Suprapubic skin (tissue), 4 donors: Measurements from ENCODE around the gene SLC25A39. TPM values are rescaled to one million over a fixed set of nuclear protein-coding genes. Genes with fewer than 3 reads are reported as not detected.

Experiments
- DNase-seq, 2 donors: peaks; one replicate each; pipeline ENCODE4 v3.0.0-alpha.2; 2019; ENCODE audit warnings: low spot score in 2 of 2
- H3K27ac ChIP-seq: fragments of 200-600 bp; sonication (generic); one replicate; pipeline ENCODE4 v1.5.1; 2019
- H3K27me3 ChIP-seq: fragments of 200-600 bp; sonication (generic); one replicate; pipeline ENCODE4 v1.5.1; 2019
- H3K36me3 ChIP-seq: fragments of 200-600 bp; sonication (generic); one replicate; pipeline ENCODE4 v1.5.1; 2019
- H3K4me1 ChIP-seq: fragments of 200-600 bp; sonication (generic); one replicate; pipeline ENCODE4 v1.5.1; 2019
- H3K4me3 ChIP-seq: fragments of 200-600 bp; sonication (generic); one replicate; pipeline ENCODE4 v1.5.1; 2019; ENCODE audit warnings: mild to moderate bottlenecking
- H3K9me3 ChIP-seq: fragments of 200-600 bp; sonication (generic); one replicate; pipeline ENCODE4 v1.5.1; 2019
- EP300 ChIP-seq: sonication (generic); formaldehyde crosslinking; IDR thresholded peaks from one replicate; pipeline ENCODE4 v1.6.1; 2017; ENCODE audit warnings: antibody characterized with exemption
- POLR2A ChIP-seq, 2 donors: fragments of 450-650 bp; IDR thresholded peaks; one replicate each; pipeline ENCODE4 v1.6.1; 2017; ENCODE audit warnings: antibody characterized with exemption in 2 of 2, mild to moderate bottlenecking in 2 of 2, moderate library complexity in 2 of 2
- POLR2AphosphoS5 ChIP-seq, 3 donors: sonication (generic); formaldehyde crosslinking; IDR thresholded peaks; one replicate each; pipeline ENCODE4 v1.6.1; 2017; ENCODE audit warnings: antibody characterized with exemption in 3 of 3
- WGBS: methylation state at CpG from one replicate; pipeline ENCODE4 v1.1.5; 2018; 5-methylcytosine and 5-hydroxymethylcytosine counted together
- total RNA-seq, 4 donors: library from RNA; depleted of rRNA; stranded (reverse); fragments of >200 nt; gene quantifications; one replicate each; pipeline ENCODE4 v1.1.0, GENCODE V29; 2016
- TF ChIP-seq, protein P1 (sequence below), 2 donors: fragments of 200-600 bp in 1 of 2; fragments of 450-650 bp in 1 of 2; sonication (generic) in 1 of 2; IDR thresholded peaks; one replicate each; pipeline ENCODE4 v1.5.1; 2016 to 2019; ENCODE audit warnings: antibody characterized with exemption in 2 of 2, mild to moderate bottlenecking in 1 of 2, moderate library complexity in 1 of 2

SLC25A39 gene
- total RNA-seq, 4 donors from 2014 or later = 94.9 to 132 (median 111) TPM

GRCh38 chr17:44308865-44309264 is 15.8 kb downstream of the SLC25A39 start:
- Histone ChIP-seq H3K9me3 (no peaks in the 10 kb centered on the region), H3K4me1 (peaks cover 26% of the 10 kb centered on the region), H3K27ac (no peak overlapping the region), H3K4me3 (peak overlapping the region; percentile 53), H3K27me3 (peaks cover 19% of the 10 kb centered on the region), H3K36me3 (no peaks in the 10 kb centered on the region)
- WGBS = 5% methylated on average over 4 of the region's 15 CpGs
- TF ChIP-seq POLR2AphosphoS5 (IDR thresholded peaks at IDR 0.05) (no peak), POLR2A (IDR thresholded peaks at IDR 0.05) (no peak)
- TF ChIP-seq, protein P1, sequence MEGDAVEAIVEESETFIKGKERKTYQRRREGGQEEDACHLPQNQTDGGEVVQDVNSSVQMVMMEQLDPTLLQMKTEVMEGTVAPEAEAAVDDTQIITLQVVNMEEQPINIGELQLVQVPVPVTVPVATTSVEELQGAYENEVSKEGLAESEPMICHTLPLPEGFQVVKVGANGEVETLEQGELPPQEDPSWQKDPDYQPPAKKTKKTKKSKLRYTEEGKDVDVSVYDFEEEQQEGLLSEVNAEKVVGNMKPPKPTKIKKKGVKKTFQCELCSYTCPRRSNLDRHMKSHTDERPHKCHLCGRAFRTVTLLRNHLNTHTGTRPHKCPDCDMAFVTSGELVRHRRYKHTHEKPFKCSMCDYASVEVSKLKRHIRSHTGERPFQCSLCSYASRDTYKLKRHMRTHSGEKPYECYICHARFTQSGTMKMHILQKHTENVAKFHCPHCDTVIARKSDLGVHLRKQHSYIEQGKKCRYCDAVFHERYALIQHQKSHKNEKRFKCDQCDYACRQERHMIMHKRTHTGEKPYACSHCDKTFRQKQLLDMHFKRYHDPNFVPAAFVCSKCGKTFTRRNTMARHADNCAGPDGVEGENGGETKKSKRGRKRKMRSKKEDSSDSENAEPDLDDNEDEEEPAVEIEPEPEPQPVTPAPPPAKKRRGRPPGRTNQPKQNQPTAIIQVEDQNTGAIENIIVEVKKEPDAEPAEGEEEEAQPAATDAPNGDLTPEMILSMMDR (IDR thresholded peaks at IDR 0.05) = no peak
- DNase-seq = no peak

GRCh38 chr17:44308320-44308818 is 16.3 kb downstream of the SLC25A39 start, which contains the start of gene RUNDC3A:
Gene RUNDC3A (plus strand): TSS chr17:44308601. CDS start chr17:44308833, 232 bp downstream.
- H3K4me3 ChIP-seq = peak within 1 kb of the TSS; percentile 53
- H3K27ac ChIP-seq = peak within 1 kb of the TSS; percentile 20
- DNase-seq = peak in 1 of 2 donors; percentile 86
- no peaks in the 10 kb centered on the region for H3K9me3 ChIP-seq
- H3K27me3 ChIP-seq = peaks cover 15% of the 10 kb centered on the region
- H3K4me1 ChIP-seq = peaks cover 26% of the 10 kb centered on the region
- 0% methylated on average over 5 of the region's 39 CpGs for WGBS
- TF ChIP-seq EP300 (no peak), POLR2AphosphoS5 (IDR thresholded peaks at IDR 0.05) (no peak), POLR2A (IDR thresholded peaks at IDR 0.05) (no peak)
- TF ChIP-seq, protein P1 (IDR thresholded peaks at IDR 0.05) = no peak
- H3K36me3 ChIP-seq = no peaks in the 10 kb centered on the region

DNA sequence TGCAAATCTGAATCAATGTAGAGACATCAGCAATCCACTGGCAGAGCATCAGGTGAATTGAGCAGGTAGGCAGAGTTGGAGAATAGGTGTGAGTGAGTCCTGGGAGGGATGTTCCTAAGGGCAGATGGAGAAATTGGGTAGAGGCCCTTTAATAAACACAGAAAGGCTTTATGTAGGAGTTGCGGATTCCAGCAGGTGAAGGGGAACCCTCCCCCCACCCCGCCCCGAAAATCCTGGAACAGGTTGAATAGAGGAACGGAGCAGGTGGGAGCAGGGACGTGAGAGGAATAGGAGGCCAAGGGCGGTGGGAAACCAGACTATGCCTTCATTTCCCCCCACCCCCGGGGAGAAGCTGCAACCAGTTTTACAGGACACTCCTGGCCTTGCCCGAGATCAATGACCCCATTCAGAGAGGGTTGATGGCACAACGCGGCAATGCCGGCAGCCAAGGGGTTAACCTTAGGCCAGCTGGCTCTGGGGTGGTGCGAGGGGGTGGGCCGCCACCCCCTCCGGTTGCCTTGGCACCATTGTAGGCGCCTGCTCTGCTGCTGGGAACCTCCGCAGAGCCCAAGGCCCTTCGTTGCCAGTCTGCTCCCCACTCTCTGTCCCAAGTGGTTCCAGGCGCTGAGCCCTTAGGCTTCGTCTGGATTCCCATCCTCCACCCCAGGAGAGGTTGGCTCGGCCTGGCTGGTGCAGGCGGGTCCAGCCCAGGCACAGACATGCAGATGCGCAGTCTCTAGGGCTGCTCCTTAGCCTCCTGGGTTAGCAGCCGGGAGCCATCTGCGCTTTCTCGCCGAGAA is 17.0 kb downstream of the SLC25A39 start:
- no peak for TF ChIP-seq POLR2AphosphoS5 (IDR thresholded peaks at IDR 0.05)
- TF ChIP-seq, protein P1 (IDR thresholded peaks at IDR 0.05) = no peak
- no peak for TF ChIP-seq POLR2A (IDR thresholded peaks at IDR 0.05)
- no peak for TF ChIP-seq EP300
- 2% methylated on average over 16 of the region's 26 CpGs for WGBS
- peaks cover 8% of the 10 kb centered on the region for H3K27me3 ChIP-seq
- peak overlapping the region; percentile 20 for H3K27ac ChIP-seq
- H3K4me1 ChIP-seq = peaks cover 26% of the 10 kb centered on the region
- no peak for DNase-seq
- H3K36me3 ChIP-seq = no peaks in the 10 kb centered on the region
- no peaks in the 10 kb centered on the region for H3K9me3 ChIP-seq
- peak overlapping the region; percentile 53 for H3K4me3 ChIP-seq

DNA sequence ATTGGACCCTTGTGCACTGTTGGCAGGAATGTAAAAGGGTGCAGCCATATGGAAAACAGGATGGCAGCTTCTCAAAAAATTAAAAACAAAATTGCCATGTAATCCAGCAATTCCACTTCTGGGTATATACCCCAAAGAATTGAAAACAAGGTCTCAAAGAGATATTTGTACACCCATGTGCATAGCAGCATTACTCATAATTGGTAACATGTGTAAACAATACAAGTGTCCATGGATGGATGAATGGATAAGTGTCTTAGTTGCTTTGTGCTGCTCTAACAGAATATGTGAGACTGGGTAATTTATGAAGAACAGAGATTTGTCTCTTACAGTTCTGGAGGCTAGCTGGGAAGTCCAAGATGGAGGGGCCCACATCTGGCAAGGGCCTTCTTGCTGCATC is 20.0 kb downstream of the SLC25A39 start:
- no peak for DNase-seq
- Histone ChIP-seq H3K4me1 (peaks cover 24% of the 10 kb centered on the region), H3K9me3 (no peaks in the 10 kb centered on the region), H3K27ac (no peak overlapping the region), H3K4me3 (no peak overlapping the region), H3K36me3 (no peaks in the 10 kb centered on the region), H3K27me3 (peaks cover 3% of the 10 kb centered on the region)
- TF ChIP-seq EP300 (no peak), POLR2A (IDR thresholded peaks at IDR 0.05) (no peak), POLR2AphosphoS5 (IDR thresholded peaks at IDR 0.05) (no peak)
- TF ChIP-seq, protein P1 (IDR thresholded peaks at IDR 0.05) = no peak

GRCh38 chr17:44297975-44298374 is 26.6 kb downstream of the SLC25A39 start:
- TF ChIP-seq POLR2A (IDR thresholded peaks at IDR 0.05) = no peak
- no peak for TF ChIP-seq EP300
- TF ChIP-seq, protein P1 (IDR thresholded peaks at IDR 0.05) = no peak
- TF ChIP-seq POLR2AphosphoS5 (IDR thresholded peaks at IDR 0.05) = no peak
- WGBS = 73% methylated on average over 3 of the region's 3 CpGs
- Histone ChIP-seq H3K4me1 (no peaks in the 10 kb centered on the region), H3K27ac (no peak overlapping the region), H3K36me3 (no peaks in the 10 kb centered on the region), H3K4me3 (no peak overlapping the region), H3K9me3 (no peaks in the 10 kb centered on the region), H3K27me3 (no peaks in the 10 kb centered on the region)
- no peak for DNase-seq
